Aorta (tissue), 5 donors: ENCODE results near the gene ZNF564. TPM values are rescaled to one million over a fixed set of nuclear protein-coding genes. Genes with fewer than 3 reads are reported as not detected.

Experiments
- ATAC-seq: fragments of 200-7000 bp; cut with Tn5 transposase; one replicate; pipeline ENCODE4 v1.9.1; 2022; ENCODE audit warnings: moderate library complexity; ENCODE audit not compliant: low FRiP score
- DNase-seq, 2 donors: peaks; one replicate each; pipeline ENCODE4 v3.0.0-alpha.2; 2020
- H3K27ac ChIP-seq, 2 donors: one replicate each; pipeline ENCODE4 v1.5.1; 2013; ENCODE audit warnings: low read length in 2 of 2, mild to moderate bottlenecking in 2 of 2, moderate library complexity in 2 of 2, control low read depth in 1 of 2, inconsistent platforms in 1 of 2, low read depth in 1 of 2
- H3K27me3 ChIP-seq, 2 donors: one replicate each; pipeline ENCODE4 v1.6.1; 2013; ENCODE audit warnings: control low read depth in 1 of 2, low read length in 1 of 2, mild to moderate bottlenecking in 1 of 2, moderate library complexity in 1 of 2; ENCODE audit not compliant: insufficient read depth in 2 of 2, control insufficient read depth in 1 of 2
- H3K36me3 ChIP-seq, 2 donors: one replicate each; pipeline ENCODE4 v1.6.1; 2013; ENCODE audit warnings: control low read depth in 1 of 2, low read length in 1 of 2, mild to moderate bottlenecking in 1 of 2; ENCODE audit not compliant: insufficient read depth in 2 of 2, control insufficient read depth in 1 of 2
- H3K4me1 ChIP-seq, 2 donors: one replicate each; pipeline ENCODE4 v1.6.1; 2013; ENCODE audit warnings: low read length in 2 of 2, control low read depth in 1 of 2, mild to moderate bottlenecking in 1 of 2, moderate library complexity in 1 of 2; ENCODE audit not compliant: insufficient read depth in 2 of 2, control insufficient read depth in 1 of 2
- H3K4me3 ChIP-seq, 2 donors: one replicate each; pipeline ENCODE4 v1.5.1; 2013; ENCODE audit warnings: low read length in 2 of 2, control low read depth in 1 of 2, mild to moderate bottlenecking in 1 of 2
- H3K9me3 ChIP-seq: one replicate; pipeline ENCODE4 v1.6.1; 2013; ENCODE audit warnings: mild to moderate bottlenecking, low read length; ENCODE audit not compliant: control insufficient read depth
- WGBS, 2 donors: extraction: QIAGEN DNeasy Blood & Tissue Kit; methylation state at CpG; one replicate each; pipeline ENCODE4 v1.1.7; 2013; 5-methylcytosine and 5-hydroxymethylcytosine counted together
- intact Hi-C, 2 donors: fragments of 100-400 bp; cut with DNase I; formaldehyde crosslinking; loops; one replicate each; pipeline versions ENCODE4 v1.14.2 to v1.15.0; 2022
- long read RNA-seq, 2 donors: library from polyadenylated mRNA; unstranded; transcript quantifications; one replicate each; pipeline ENCODE4 v2.0.0, GENCODE V29; 2020 to 2021
- polyA plus RNA-seq, 2 donors: library from polyadenylated mRNA; stranded (reverse); fragments of 200-250 nt; gene quantifications; one replicate each; pipeline ENCODE4 v1.2.3, GENCODE V29; 2013
- total RNA-seq, 2 donors: library from RNA; stranded (reverse); fragmentation: NEBNext Ultra II Directional; extraction: Animal tissue kit (Norgen Biotek cat#: 25700); gene quantifications; one replicate each; pipeline ENCODE4 v1.2.1, GENCODE V29; 2021
- donor health status: healthy with polysubstance abuse.
- donor health status: Bipolar disorder and iron deficiency.
- donor health status: DM: no; HTN: no; CAD: no.
- donor health status: DM: no; HTN: no; CAD: no.
- donor health status: DM: yes; HTN: yes; CAD: no.

The ZNF564 gene
- 10 to 100 TPM; 12.0 to 15.4 TPM for total RNA-seq
- polyA plus RNA-seq, result 1 to 10 TPM; 5.5 to 8.4 TPM
- long read RNA-seq, donor 1, transcript ZNF564-201 (4 exons, 2,935 nt), result major isoform, 25 of 30 reads
- long read RNA-seq, donor 1, partial matches to known transcripts, result 1 of 30 reads
- long read RNA-seq, donor 1, other reads (novel, unspliced or antisense), result 4 of 30 reads
- long read RNA-seq, donor 2, transcript ZNF564-201 (4 exons, 2,935 nt), result major isoform, 8 of 8 reads
- long read RNA-seq, donor 2, partial matches to known transcripts, result 0 of 8 reads
- long read RNA-seq, donor 2, other reads (novel, unspliced or antisense), result 0 of 8 reads

DNA sequence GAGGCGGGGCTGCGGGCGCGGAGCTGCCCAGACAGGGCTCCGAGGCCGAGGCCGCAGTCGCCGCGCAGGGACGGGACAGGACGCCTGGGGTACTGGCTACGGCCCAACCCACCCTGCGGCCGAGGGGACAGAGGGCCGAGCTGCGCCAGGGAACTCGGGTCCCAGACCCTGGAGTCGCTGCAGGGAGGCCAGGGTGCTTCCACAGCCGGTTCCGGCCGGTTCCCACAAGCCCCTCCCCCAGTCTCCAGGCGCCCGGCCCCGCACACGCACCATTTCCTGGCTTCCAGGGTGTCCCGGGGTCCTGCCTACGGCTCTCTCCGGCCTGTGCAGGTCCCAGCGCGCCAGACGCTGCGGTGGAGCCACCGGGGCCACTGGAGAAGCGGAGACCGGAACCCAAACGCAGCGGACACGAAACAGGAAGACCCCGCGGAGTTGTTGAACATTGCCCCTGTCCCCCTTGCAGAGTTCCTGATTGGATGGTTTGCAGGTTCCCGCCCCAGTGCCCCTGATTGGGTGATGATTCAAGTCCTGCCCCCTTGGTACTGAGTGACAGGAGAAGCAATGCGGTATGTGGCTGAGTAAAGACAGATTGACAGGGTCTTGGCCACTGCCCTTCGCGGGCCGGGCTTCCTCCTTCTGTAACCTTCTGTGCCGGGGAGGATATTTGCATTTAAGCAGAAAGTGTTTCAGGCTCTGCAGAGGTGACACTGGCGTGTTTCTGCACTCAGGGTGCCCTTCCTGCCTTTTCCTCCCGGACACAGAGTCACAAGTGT, at the start of gene ZNF564:
ZNF564 (minus strand) TSS at position 423 of the 773 bp plus-strand sequence; CDS start at position 273, 150 bp downstream.
- peak; percentile 99 for ATAC-seq
- Histone ChIP-seq H3K27me3 (no peaks in the 10 kb centered on the region), H3K4me1 (no peaks in the 10 kb centered on the region), H3K9me3 (no peaks in the 10 kb centered on the region), H3K4me3 (peak within 1 kb of the TSS; percentile 44 to 61), H3K27ac (peak within 1 kb of the TSS; percentile 31 to 81), H3K36me3 (no peaks in the 10 kb centered on the region)
- intact Hi-C loops, result loop anchor here in 1 of 2 donors (1.0 to 5.0 kb wide), 3 partner anchors 56 to 116 kb away; partner anchors contain the start of genes MAN2B1, WDR83, ZNF490 and ZNF791
- WGBS, 2 donors, result 0% methylated on average over 49 of the region's 49 CpGs
- peak; percentile 94 to 97 for DNase-seq

DNA sequence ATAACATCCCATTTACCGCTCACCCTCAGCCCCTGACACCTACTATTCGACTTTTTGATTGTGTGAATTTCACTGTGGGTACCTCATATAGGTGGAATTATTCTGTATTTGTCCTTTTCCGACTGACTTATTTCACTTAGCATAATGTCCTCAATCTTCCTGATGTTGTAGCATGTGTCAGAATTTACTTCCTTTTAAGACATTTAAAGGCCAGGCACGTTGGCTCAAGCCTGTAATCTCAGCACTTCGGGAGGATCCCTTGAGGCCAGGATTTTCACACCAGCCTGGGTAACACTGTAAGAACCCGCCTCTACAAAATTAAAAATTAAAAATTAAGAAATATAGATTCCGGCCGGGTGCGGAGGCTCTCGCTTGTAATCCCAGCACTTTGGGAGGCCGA, 46.3 kb upstream of the ZNF564 start:
- DNase-seq, result peak in 1 of 2 donors; percentile 12
- Histone ChIP-seq H3K4me3 (no peak overlapping the region), H3K4me1 (no peaks in the 10 kb centered on the region), H3K27ac (no peak overlapping the region), H3K36me3 (no peaks in the 10 kb centered on the region), H3K27me3 (no peaks in the 10 kb centered on the region), H3K9me3 (no peaks in the 10 kb centered on the region)
- no peak for ATAC-seq
- intact Hi-C loops, result no loop called here
- WGBS, 2 donors, result 84 to 86% methylated on average over 11 of the region's 11 CpGs

DNA sequence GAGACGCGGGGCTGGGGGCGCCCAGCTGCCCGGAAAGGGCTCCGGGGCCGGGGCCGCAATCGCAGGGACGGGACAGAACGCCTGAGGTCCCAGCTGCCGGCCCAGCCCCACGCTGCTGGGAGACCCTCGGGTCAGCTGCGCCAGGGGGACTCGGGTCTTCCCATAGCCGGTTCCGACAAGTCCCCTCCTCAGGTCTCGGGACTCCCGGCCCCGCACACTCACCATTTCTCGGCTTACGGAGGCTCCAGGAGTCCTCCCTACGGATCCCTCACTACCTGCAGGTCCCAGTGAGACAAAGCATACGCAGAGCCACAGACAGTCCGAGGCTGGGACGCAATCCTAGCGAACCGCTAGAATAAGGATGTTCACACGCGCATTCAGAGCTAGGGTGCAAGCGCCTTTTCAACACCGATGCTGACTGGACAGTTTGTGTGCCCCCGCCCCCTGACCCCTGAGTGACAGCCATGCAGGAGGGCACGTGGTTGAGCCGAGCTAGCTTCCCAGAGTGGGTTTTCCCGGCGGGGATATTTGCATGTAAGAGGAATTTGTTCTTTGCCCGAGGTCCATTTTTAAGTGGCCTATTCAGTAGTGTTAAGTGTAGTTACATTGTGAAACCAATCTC, 45.8 kb upstream of the ZNF564 start:
- no peaks in the 10 kb centered on the region for H3K27me3 ChIP-seq
- H3K4me3 ChIP-seq, result no peak overlapping the region
- WGBS, 2 donors, result 60 to 70% methylated on average over 38 of the region's 38 CpGs
- DNase-seq, result peak in 1 of 2 donors; percentile 64
- no peak overlapping the region for H3K27ac ChIP-seq
- no peak for ATAC-seq
- intact Hi-C loops, result no loop called here
- H3K9me3 ChIP-seq, result no peaks in the 10 kb centered on the region
- H3K4me1 ChIP-seq, result no peaks in the 10 kb centered on the region
- H3K36me3 ChIP-seq, result no peaks in the 10 kb centered on the region

GRCh38 chr19:12596485-12596884, 45.2 kb upstream of the ZNF564 start:
- Histone ChIP-seq H3K36me3 (no peaks in the 10 kb centered on the region), H3K4me3 (no peak overlapping the region), H3K9me3 (no peaks in the 10 kb centered on the region), H3K4me1 (no peaks in the 10 kb centered on the region), H3K27me3 (no peaks in the 10 kb centered on the region), H3K27ac (no peak overlapping the region)
- WGBS, 2 donors, result 88 to 92% methylated on average over 11 of the region's 11 CpGs
- DNase-seq, result peak in 1 of 2 donors; percentile 26
- ATAC-seq, result no peak
- intact Hi-C loops, result no loop called here

- Histone ChIP-seq H3K4me1 (no peaks in the 10 kb centered on the region), H3K9me3 (peaks cover 8% of the 10 kb centered on the region), H3K36me3 (peaks cover 11 to 15% of the 10 kb centered on the region in 2 donors), H3K4me3 (no peak overlapping the region), H3K27me3 (no peaks in the 10 kb centered on the region), H3K27ac (no peak overlapping the region)
- DNase-seq (no peak), ATAC-seq (no peak)
- WGBS, 2 donors, result 81 to 93% methylated on average over 9 of the region's 9 CpGs
- intact Hi-C loops, result no loop called here
These were observed 29.8 kb upstream of the ZNF564 start for GRCh38 chr19:12581100-12581499.

GRCh38 chr19:12580180-12580694, 29.0 kb upstream of the ZNF564 start:
- Histone ChIP-seq H3K9me3 (peaks cover 10% of the 10 kb centered on the region), H3K4me3 (no peak overlapping the region), H3K36me3 (peaks cover 11 to 17% of the 10 kb centered on the region in 2 donors), H3K27ac (no peak overlapping the region), H3K27me3 (no peaks in the 10 kb centered on the region), H3K4me1 (no peaks in the 10 kb centered on the region)
- intact Hi-C loops, result no loop called here
- ATAC-seq (no peak), DNase-seq (no peak)
- WGBS, 2 donors, result 83 to 89% methylated on average over 11 of the region's 11 CpGs

DNA sequence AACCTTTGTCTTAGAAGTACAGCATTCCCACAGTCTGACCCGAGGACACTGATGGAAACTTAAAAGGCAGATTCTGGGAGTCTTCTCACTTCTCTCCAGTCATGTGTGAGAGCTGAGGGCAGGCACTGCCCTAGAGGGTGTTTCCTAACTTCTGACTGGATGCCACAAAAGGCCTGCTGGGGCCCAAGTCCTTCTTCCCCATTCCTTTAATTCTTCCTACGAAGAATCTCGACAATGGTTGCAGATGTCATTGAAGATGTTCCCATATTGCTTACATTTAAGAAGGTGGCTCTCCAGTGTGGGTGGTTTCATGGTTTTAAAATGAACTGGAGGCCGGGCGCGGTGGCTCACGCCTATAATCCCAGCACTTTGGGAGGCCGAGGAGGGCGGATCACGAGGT, 27.4 kb upstream of the ZNF564 start:
- intact Hi-C loops, result no loop called here
- H3K4me1 ChIP-seq, result no peaks in the 10 kb centered on the region
- no peaks in the 10 kb centered on the region for H3K27me3 ChIP-seq
- no peak for ATAC-seq
- 96 to 97% methylated on average over 10 of the region's 10 CpGs for WGBS, 2 donors
- no peak overlapping the region for H3K4me3 ChIP-seq
- no peak overlapping the region for H3K27ac ChIP-seq
- H3K9me3 ChIP-seq, result peaks cover 10% of the 10 kb centered on the region
- H3K36me3 ChIP-seq, result peaks cover 11 to 17% of the 10 kb centered on the region in 2 donors
- peak in 1 of 2 donors; percentile 14 for DNase-seq

GRCh38 chr19:12574036-12574435, 22.8 kb upstream of the ZNF564 start:
- intact Hi-C loops, result no loop called here
- no peak for ATAC-seq

More at GRCh38 chr19:12574036-12574435, 22.8 kb upstream of the ZNF564 start:
- Histone ChIP-seq H3K27ac (no peak overlapping the region), H3K27me3 (no peaks in the 10 kb centered on the region), H3K4me1 (no peaks in the 10 kb centered on the region), H3K4me3 (no peak overlapping the region), H3K36me3 (peaks cover 0 to 5% of the 10 kb centered on the region in 2 donors), H3K9me3 (peaks cover 2% of the 10 kb centered on the region)
- DNase-seq, result peak in 1 of 2 donors; percentile 15
- 71 to 78% methylated on average over 7 of the region's 7 CpGs for WGBS, 2 donors
